GM21526 (cell line): ENCODE measurements around the gene MYBPHL.

Source experiments
- ATAC-seq: cut with Tn5 transposase; IDR thresholded peaks from one replicate; pipeline ENCODE4 v1.9.1; 2021; ENCODE audit warnings: moderate library complexity; ENCODE audit not compliant: unreplicated experiment, low FRiP score

The MYBPHL gene

DNA sequence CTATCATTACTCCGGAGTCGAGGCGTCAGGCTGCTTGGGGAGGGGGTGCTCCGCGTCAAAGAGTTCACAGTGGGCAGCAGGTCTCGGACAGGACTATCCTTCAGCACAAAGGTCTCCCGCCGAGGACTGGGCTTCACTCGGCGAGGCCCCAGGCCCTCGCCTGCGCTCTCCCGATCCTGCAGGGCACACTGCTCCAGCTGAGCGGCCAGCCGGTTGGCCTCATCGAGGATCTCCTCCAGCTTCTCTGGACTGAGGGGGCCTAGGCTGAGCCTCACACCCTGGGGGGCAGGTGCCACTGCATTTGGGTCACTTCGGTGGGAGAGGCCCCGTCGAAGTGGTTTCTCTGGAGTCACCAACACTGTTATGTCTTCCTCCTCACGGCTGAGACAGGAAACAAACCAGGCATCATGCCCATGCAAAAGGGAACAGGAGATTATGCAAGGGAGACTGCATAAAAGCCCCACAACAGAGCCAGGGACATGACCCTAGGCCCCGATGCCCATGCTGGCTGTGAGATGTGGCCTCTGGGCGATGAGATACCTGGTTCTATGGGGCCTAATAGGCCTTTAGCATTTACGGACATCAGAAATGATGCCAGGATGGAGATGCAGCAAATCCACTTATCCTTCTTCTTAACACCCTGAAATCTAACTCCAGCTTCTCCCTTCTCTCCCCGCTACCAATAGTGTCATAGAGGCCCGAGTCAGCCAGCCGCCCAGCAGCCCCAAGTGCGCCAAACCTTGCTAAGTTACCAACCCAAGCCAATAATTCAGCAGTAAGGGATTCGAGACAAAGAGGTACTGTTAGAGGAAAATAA is 24.9 kb downstream of the MYBPHL start:
- no peak for ATAC-seq

- no peak for ATAC-seq
Measured at GRCh38 chr1:109280862-109281261, 25.9 kb downstream of the MYBPHL start.

GRCh38 chr1:109279615-109280278 is 27.1 kb downstream of the MYBPHL start:
- ATAC-seq, result no peak

- no peak for ATAC-seq
Measured at GRCh38 chr1:109277434-109278204, 29.2 kb downstream of the MYBPHL start.

DNA sequence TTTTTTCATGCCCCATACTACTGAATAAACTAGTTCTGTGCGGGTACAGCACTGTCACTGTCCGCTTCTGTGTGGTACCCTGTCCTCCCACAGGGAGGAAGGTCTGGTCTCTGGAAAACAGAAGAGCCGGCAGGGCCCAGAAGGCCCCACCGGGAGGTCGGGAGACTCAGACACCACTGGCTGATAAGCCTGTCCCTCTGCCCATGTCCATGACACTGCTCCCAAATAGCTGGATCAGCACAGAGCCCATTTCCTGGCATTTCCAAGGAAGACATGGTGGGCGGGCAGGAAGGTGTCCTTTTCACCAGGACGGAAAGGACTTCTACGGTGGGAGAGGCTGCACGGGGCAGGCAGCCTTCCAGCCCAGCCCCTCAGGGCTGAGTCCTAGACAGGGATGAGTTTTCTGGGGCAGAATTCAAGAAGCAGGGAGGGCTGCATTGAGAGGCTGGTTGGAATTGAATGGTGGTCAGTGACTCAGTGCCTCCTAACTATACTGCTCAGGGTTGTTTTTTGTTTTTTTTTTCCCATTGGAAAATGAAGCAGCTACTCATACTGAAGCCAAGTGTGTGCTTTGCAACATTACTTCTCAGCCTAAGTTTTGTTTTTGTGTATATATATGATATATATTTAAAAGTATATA is 31.0 kb downstream of the MYBPHL start:
- no peak for ATAC-seq

GRCh38 chr1:109274533-109275476 is 32.0 kb downstream of the MYBPHL start:
- no peak for ATAC-seq

DNA sequence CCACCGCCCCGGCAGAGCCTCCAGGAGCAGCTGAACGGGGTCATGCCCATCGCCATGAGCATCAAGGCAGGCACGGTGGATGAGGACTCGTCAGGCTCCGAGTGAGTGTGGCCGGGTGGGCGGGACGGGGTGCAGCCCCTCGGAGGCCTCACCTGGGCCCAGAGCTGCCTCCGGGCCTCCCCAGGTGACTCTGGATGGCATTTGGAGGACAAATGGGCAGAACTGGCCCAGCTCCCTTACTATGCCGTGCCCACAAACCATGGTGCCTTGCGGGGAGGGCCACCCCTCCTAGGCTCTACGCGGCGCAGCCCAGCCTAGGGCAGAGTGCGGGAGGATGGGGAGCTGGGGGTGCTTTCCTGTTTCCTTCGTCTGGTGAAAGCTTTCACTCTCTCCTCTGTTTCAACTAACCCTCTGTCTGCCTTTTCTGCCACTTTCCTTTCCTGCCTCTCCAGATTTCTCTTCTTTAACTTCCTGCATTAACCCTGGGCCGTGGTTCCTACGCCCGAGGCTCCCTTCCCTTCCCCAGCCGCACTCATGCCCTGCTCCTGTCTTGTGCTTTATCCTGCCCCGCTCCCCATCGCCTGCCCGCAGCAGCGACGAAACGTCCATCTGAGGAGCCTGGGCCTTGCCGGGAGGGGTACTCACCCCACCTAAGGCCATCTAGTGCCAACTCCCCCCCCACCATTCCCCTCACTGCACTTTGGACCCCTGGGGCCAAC is 33.1 kb downstream of the MYBPHL start:
- no peak for ATAC-seq

DNA sequence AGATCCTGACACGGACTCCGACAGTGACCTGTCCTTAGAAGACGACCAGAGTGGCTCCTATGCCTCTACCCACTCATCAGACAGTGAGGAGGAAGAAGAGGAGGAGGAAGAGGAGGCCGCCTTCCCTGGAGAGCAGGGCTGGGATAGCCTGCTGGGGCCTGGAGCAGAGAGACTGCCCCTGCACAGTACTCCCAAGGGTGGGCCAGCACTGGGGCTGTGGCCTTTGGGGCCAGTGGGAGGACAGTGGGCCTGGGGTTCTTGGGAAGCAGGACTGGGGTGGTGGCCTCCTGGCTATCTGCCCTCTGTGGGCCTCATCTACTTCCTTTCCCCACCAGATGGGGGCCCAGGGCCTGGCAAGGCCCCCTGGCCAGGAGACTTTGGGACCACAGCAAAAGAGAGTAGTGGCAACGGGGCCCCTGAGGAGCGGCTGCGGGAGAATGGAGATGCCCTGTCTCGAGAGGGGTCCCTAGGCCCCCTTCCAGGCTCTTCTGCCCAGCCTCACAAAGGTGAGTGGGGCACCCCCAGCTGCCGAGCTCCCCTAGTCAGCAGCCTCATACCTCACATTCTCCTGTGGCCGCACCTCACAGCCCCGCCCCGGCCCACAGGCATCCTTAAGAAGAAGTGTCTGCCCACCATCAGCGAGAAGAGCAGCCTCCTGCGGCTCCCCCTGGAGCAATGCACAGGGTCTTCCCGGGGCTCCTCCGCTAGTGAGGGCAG is 33.8 kb downstream of the MYBPHL start:
- no peak for ATAC-seq

GRCh38 chr1:109272021-109272799 is 34.6 kb downstream of the MYBPHL start:
- ATAC-seq, result no peak

- no peak for ATAC-seq
Measured at GRCh38 chr1:109271458-109271857, 35.4 kb downstream of the MYBPHL start.

DNA sequence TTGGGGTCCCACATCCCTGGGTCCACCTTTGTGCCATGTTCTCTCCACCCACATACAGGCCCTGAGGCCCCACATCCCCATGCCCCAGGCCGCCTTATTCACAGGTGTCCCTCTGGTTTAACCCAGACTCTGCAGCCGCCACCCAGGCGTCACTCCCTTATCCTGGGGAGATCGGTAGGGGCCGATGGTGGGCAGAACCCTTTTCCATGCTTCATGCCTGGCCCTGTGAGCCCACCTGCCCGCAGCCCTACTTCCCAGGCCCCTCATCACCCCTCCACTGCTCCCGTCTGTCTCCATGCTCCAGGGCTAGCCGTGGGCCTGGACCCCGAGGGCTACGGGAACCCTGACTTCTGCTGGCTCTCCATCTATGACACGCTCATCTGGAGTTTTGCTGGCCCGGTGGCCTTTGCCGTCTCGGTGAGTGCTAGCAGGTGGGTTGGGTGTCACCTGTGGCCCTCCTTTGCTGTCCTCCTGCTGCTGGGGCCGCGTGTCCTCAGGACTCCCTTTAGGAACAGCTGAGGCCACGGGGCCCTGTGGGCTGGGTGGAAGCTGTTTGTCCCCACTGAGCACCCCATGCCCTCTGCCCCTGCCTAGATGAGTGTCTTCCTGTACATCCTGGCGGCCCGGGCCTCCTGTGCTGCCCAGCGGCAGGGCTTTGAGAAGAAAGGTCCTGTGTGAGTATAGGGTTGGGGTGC is 36.0 kb downstream of the MYBPHL start:
- no peak for ATAC-seq

DNA sequence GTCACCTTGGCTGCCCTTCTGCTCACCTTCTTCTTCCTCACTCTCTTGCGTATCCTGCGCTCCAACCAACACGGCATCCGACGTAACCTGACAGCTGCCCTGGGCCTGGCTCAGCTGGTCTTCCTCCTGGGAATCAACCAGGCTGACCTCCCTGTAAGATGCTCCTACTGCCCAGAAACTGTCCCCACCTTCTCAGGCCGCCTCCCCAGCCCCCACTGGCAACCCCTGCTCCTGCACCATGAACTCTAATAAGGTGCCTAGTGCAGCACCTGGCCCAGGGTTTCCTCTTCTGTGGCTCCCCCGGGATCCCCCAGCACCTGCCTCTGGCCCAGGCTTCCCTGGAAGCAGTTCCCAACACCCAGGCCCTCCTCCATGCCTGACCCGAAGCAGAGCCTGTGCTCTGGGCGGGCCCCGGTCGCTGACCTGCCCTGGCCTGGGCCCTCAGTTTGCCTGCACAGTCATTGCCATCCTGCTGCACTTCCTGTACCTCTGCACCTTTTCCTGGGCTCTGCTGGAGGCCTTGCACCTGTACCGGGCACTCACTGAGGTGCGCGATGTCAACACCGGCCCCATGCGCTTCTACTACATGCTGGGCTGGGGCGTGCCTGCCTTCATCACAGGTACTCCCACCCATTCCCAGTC is 36.7 kb downstream of the MYBPHL start:
- ATAC-seq, result no peak

DNA sequence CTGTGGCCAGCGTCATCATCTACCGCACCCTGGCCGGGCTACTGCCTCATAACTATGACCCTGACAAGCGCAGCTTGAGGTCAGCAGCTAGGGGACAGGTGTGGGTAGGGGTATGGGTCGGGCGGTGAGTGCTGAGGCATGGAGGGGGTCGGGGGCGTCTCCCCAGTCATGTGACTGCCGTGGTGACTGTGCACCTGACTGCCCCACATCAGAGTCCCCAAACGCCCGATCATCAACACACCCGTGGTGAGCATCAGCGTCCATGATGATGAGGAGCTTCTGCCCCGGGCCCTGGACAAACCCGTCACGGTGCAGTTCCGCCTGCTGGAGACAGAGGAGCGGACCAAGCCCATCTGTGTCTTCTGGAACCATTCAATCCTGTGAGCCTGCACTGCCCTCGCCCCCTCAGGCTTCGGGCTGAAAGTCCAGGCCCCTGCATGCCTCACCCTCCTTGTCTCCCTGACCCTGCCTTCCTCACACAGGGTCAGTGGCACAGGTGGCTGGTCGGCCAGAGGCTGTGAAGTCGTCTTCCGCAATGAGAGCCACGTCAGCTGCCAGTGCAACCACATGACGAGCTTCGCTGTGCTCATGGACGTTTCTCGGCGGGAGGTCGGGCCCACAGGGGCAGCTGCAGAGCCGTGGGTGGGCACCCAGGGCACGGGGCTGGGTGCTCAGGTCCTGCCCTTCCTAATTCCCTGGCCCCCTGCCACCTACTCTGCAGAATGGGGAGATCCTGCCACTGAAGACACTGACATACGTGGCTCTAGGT is 37.4 kb downstream of the MYBPHL start:
- no peak for ATAC-seq

DNA sequence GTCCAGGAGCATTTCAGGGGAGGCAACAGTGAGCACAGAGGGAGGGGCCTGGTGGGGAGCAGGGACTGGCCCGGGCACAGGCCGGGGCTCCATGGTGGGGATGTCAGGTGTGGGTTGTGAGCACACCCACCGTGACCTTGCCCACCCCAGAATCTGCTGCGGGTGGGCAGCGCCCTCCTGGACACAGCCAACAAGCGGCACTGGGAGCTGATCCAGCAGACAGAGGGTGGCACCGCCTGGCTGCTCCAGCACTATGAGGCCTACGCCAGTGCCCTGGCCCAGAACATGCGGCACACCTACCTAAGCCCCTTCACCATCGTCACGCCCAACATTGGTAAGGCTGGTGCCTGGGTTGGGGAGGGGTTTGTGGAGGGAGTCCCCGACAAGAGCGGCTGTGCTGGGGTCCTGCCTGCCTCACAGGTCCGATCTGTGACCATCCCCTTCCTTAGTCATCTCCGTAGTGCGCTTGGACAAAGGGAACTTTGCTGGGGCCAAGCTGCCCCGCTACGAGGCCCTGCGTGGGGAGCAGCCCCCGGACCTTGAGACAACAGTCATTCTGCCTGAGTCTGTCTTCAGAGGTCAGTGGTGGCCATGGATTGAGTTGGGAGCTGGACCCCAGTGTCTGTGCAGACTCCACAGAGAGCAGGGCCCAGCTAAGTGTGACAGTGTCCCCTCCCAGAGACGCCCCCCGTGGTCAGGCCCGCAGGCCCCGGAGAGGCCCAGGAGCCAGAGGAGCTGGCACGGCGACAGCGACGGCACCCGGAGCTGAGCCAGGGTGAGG is 38.2 kb downstream of the MYBPHL start:
- no peak for ATAC-seq

- no peak for ATAC-seq
Measured at GRCh38 chr1:109267743-109268300, 39.0 kb downstream of the MYBPHL start.
